ENCODE measurements around the gene LTBP4.
"Not testable (repeated sequence)": the region's sequence is repeated elsewhere in the genome, so short reads cannot be mapped to it uniquely, and the experiment has no call there.

LTBP4 gene

DNA sequence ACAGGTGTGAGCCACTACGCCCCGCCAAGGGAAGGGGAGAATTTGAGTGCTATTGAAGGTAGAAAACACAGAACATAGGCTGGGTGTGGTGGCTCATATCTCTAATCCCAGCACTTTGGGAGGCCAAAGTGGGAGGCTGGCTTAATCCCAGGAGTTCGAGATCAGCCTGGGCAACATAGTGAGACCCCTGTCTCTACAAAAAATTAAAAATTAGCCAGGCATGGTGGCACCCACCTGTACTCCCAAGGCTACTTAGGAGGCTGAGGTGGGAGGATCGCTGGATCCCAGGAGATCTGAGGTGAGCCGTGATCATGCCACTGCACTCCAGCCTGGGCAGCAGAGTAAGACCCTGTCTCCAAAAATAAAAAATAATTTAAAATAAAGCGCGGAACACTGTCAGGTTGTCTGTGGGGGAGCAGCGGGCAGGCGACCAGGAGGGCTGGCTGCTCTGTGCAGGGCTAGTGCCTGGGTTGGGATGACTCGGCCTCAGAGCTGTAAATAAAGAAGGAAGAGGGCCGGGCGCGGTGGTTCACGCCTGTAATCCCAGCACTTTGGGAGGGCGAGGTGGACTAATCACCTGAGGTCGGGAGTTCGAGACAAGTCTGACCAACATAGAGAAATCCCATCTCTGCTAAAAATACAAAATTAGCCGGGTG is 41.0 kb downstream of the LTBP4 start:
- Mint-ChIP-seq H3K27ac (no peak overlapping the region), H3K36me3 (no peaks in the 10 kb centered on the region), H3K4me1 (no peaks in the 10 kb centered on the region), H3K9me3 (no peaks in the 10 kb centered on the region), H3K4me3 (no peak overlapping the region)
- DNase-seq (ENCODE audit: low spot score in 2 of 2) (no peak), ATAC-seq (no peak)

DNA sequence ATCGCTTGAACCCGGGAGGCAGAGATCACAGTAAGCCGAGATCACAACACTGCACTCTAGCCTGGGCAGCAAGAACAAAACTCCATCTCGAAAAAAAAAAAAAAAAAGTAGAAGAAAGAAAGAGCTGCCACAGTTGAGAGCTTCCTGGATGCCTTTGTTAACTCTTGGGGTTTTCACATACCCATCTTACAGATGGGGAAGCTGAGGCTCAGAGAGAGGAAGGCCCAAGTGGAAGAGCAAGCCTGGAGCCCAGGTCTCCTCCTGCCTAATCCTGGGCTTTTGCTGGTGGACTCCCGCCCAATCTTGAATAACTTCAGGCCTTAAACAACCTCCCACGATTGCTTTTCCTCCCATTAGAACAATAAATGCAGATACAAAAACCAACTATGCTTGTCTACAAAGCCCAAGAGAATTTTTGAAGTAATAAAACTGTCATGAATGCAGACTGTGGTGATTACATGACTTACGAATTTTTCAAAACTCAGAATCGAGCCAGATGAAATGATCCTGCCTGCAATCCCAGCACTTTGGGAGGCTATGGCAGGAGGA is 41.7 kb downstream of the LTBP4 start:
- no peak overlapping the region for H3K27ac Mint-ChIP-seq
- H3K4me3 Mint-ChIP-seq = no peak overlapping the region
- no peaks in the 10 kb centered on the region for H3K36me3 Mint-ChIP-seq
- DNase-seq (ENCODE audit: low spot score in 2 of 2) (no peak), ATAC-seq (no peak)
- H3K4me1 Mint-ChIP-seq = no peaks in the 10 kb centered on the region
- no peaks in the 10 kb centered on the region for H3K9me3 Mint-ChIP-seq

DNA sequence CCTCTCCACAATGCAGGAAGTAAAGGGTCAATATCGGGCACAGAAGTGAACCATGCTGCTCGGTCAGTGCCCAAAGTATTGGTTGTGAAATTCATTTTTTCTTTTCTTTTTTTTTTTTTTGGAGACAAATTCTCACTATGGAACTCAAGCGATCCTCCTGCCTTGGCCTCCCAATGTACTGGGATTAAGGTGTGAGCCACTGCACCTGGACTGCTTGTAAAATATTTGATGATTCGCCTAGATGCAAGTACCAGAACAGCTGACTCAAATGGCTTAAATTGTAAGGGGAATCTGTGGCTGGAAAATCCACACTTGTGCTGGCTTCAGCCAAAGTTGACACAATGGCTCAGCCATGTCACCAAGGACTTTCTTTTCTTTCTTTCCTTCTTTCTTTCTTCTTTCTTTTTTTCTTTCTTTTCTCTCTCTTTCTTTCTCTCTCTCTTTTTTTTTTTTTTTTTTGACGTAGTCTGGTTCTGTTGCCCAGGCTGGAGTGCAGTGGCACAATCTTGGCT is 45.6 kb downstream of the LTBP4 start:
- DNase-seq (ENCODE audit: low spot score in 2 of 2) = no peak
- no peaks in the 10 kb centered on the region for H3K4me1 Mint-ChIP-seq

DNA sequence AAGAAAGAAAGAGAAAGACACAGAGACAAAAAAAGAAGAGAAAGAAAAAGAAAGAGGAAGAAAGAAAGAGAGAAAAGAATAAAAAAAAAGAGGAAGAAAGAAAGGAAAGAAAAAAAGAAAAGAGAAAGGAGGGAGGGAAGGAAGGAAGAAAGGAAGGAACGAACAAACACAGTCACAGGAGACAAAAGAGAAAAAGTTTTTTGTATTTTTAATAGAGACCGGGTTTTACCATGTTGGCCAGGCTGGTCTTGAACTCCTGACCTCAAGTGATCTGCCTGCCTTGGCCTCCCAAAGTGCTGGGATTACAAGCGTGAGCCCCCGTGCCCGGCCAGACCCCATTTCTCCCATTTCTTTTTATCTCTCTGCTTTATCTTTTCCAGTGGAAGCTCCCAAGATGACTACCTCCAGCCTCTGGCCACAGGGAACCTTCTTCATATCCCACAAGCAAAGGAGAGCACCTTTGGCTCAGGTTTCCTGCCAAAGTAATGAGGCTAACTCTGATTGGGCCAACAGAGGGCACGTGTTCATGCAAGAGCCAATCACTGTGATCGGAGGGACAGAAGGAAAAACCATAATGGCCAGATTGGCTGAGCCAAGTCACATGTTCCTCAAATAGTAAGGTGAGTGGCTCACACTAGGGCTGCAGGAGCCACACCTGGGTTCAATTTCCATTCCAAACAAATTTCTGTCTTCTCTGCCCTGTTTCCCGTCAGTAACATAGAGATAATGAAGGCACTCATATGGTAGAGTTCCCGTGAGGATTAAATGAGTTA is 48.9 kb downstream of the LTBP4 start:
- not testable (repeated sequence) for ATAC-seq; H3K36me3 Mint-ChIP-seq; DNase-seq (ENCODE audit: low spot score in 2 of 2); H3K4me3 Mint-ChIP-seq; H3K27ac Mint-ChIP-seq; H3K4me1 Mint-ChIP-seq; H3K9me3 Mint-ChIP-seq

More for the DNA sequence above, 45.6 kb downstream of the LTBP4 start:
- H3K36me3 Mint-ChIP-seq = no peaks in the 10 kb centered on the region
- H3K9me3 Mint-ChIP-seq = no peaks in the 10 kb centered on the region
- no peak for ATAC-seq
- H3K4me3 Mint-ChIP-seq = no peak overlapping the region
- H3K27ac Mint-ChIP-seq = no peak overlapping the region

DNA sequence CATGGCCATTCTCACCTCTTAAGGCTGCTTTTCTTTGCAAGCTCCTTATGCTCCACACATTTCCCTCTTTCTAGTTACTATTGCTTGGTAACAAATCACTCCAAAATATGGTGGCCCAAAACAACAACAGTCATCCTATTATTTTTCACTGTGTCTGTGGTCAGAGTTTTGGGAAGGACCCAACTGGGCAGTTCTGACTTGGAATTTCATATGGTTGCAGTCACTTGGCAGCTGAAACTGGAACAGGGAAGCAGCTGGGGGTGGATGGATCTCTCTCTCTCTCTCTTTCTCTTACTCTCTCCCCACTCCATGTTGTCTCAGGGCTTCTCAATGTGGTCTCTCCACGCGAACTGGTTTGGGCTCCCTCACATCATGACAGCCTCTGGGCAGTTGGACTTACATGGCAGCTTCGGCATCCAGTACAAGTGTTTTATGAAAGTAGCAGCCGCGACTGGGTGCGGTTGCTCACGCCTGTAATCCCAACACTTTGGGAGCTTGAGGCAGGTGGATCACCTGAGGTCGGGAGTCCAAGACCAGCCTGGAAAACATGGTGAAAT is 49.7 kb downstream of the LTBP4 start:
- H3K9me3 Mint-ChIP-seq = no peaks in the 10 kb centered on the region

DNA sequence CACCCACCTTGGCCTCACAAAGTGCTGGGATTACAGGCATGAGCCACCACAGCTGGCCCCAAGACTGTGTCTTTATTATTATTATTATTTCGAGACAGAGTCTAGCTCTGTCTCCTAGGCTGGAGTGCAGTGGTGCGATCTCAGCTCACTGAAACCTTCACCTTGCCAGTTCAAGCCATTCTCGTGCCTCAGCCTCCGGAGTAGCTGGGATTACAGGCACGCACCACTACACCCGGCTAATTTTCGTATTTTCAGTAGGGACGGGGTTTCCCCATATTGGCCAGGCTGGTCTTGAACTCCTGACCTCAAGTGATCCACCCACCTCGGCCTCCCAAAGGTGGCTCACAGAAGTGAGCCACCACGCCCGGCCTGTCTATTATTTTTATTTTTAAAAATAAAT is 51.1 kb downstream of the LTBP4 start:
- not testable (repeated sequence) for H3K27ac Mint-ChIP-seq; DNase-seq (ENCODE audit: low spot score in 2 of 2); H3K4me3 Mint-ChIP-seq; H3K4me1 Mint-ChIP-seq; H3K36me3 Mint-ChIP-seq; ATAC-seq; H3K9me3 Mint-ChIP-seq

More for the DNA sequence above, 49.7 kb downstream of the LTBP4 start:
- Mint-ChIP-seq H3K4me1 (no peaks in the 10 kb centered on the region), H3K4me3 (no peak overlapping the region), H3K27ac (no peak overlapping the region), H3K36me3 (no peaks in the 10 kb centered on the region)
- no peak for DNase-seq (ENCODE audit: low spot score in 2 of 2)
- ATAC-seq = no peak

DNA sequence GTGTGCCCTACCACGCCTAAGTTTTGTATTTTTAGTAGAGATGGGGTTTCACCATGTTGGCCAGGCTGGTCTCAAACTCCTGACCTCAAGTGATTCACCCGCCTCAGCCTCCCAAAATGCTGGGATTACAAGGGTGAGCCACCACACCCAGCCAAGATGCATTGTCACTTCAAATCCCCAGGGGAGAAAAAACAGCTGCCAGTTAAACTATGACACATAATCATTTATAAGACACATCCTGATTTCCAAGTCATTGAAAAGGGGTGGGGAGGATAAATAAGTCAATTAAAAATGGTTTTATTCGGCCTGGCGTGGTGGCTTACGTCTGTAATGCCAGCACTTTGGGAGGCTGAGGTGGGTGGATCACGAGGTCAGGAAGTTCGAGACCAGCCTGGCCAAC is 54.5 kb downstream of the LTBP4 start:
- not testable (repeated sequence) for H3K4me1 Mint-ChIP-seq; H3K36me3 Mint-ChIP-seq; DNase-seq (ENCODE audit: low spot score in 2 of 2); ATAC-seq; H3K27ac Mint-ChIP-seq; H3K9me3 Mint-ChIP-seq; H3K4me3 Mint-ChIP-seq

DNA sequence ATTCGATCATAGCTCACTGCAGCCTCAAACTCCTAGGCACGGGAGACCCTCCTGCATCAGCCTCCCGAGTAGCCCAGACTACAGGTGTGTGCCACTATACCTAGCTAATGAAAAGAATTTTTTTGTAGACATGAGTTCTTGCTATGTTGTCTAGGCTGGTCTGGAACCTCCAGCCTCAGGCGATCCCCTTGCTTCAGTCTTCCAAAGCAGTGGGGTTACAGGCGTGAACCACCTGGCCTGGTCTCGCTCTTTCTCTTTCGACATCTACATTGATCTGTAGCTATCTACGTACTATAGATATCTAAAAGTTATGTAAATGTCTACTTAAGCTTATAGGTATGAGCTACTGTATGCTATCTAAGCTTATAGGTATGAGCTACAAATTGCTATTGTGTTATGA is 56.9 kb downstream of the LTBP4 start:
- no peak overlapping the region for H3K4me3 Mint-ChIP-seq
- H3K9me3 Mint-ChIP-seq = no peaks in the 10 kb centered on the region
- H3K36me3 Mint-ChIP-seq = peaks cover 5% of the 10 kb centered on the region
- H3K4me1 Mint-ChIP-seq = peaks cover 6% of the 10 kb centered on the region
- no peak overlapping the region for H3K27ac Mint-ChIP-seq
- ATAC-seq (no peak), DNase-seq (ENCODE audit: low spot score in 2 of 2) (no peak)

DNA sequence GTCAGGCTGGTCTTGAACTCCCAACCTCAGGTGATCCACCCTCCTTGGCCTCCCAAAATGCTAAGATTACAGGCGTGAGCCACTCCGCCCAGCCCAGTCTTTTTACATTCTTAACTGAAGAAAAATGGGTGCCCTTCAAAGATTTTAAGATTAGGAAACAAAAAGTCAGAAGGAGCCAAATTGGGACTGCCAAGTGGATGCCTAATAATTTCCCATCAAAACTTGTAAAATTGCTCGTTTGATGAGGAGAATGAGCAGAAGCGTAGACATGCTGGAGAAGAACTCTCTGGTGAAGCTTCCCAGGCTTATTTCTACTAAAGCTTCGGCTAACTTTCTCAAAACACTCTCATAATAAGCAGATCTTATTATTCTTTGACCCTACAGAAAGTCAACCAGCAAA is 57.9 kb downstream of the LTBP4 start:
- Mint-ChIP-seq H3K27ac (no peak overlapping the region), H3K4me3 (no peak overlapping the region), H3K4me1 (peaks cover 16% of the 10 kb centered on the region), H3K36me3 (peaks cover 13% of the 10 kb centered on the region), H3K9me3 (no peaks in the 10 kb centered on the region)
- DNase-seq (ENCODE audit: low spot score in 2 of 2) = no peak
- no peak for ATAC-seq

DNA sequence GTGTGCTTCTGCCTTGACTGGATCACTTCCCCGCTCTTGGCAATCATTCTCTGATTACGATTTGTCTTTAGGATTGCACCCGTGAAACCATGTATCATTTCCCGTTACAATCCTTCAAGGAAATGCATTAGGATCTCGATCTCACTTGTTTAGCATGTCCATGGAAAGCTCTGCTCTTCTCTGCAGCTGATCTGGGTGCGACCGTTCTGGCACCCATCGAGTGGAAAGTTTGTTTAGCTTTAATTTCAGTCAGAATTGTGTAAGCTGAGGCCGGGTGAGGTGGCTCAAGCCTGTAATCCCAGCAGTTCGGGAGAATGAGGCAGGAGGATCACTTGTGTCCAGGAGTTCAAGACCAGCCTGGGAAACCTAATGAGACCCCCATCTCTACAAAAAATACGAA is 58.4 kb downstream of the LTBP4 start:
- DNase-seq (ENCODE audit: low spot score in 2 of 2) = no peak
- no peaks in the 10 kb centered on the region for H3K9me3 Mint-ChIP-seq
- peaks cover 15% of the 10 kb centered on the region for H3K36me3 Mint-ChIP-seq
- no peak for ATAC-seq
- no peak overlapping the region for H3K4me3 Mint-ChIP-seq
- H3K27ac Mint-ChIP-seq = no peak overlapping the region
- peaks cover 17% of the 10 kb centered on the region for H3K4me1 Mint-ChIP-seq

DNA sequence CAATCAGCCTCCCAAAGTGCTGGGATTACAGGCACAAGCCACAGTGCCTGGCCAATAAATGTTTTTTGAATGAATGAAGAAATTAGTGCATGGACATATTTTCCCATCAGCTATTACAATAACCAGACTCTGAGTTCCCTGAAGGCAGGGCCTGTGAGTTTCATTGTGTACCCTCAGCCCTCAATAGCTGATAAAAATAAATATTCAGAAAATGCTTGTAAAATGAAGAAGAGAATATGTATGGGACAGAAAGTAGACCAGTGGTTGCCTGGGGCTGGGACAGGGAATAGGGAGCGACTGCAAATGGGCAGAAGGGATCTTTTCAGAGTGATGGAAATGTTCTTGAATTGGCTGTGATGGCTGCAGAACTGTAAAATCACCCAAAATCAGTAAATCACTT is 60.4 kb downstream of the LTBP4 start:
- no peak for DNase-seq (ENCODE audit: low spot score in 2 of 2)
- no peak for ATAC-seq
- peak overlapping the region; percentile 17 for H3K4me3 Mint-ChIP-seq
- peaks cover 15% of the 10 kb centered on the region for H3K36me3 Mint-ChIP-seq
- peak overlapping the region; percentile 88 for H3K27ac Mint-ChIP-seq
- peaks cover 22% of the 10 kb centered on the region for H3K4me1 Mint-ChIP-seq
- no peaks in the 10 kb centered on the region for H3K9me3 Mint-ChIP-seq

DNA sequence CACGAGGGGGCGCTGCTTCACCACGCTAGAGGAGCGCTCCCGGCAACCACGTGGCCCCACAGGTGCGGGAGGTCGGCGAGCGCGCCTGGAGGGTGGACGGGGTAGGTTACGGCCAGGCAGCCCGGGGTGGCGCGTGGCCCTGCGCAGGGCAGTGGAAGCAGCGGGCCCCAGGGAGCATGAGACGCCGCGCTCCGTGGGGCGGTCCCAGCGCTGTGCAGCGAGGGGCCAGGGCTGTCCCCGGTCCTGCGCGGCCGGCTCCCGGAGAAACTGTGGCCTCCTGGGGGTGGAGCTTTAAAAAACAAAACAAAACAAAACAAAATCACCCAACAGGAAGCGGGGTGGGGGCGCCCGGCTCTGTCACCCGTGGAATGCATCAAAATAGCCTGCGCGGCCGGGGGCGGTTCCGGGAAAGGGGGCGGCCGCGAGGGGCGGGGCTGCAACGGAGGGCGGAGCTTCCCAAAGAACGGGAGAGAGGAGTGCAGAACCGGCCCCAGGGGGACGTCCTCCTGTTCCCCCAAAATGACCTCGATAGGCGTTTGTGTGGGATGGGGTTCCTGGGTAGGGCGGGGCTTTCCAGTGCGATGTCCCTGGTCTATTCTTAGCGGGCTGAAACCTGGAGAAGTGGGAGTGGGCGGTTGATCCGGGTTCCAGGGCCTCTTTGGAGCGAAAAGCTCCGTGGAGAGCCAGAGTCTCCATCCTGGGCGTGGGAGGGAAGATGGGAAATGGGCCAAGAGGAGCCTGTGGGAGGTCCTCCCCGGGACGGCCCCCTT is 61.9 kb downstream of the LTBP4 start:
- DNase-seq (ENCODE audit: low spot score in 2 of 2) (peak; percentile 97 to 98), ATAC-seq (peak; percentile 91)
- peaks cover 15% of the 10 kb centered on the region for H3K36me3 Mint-ChIP-seq
- H3K27ac Mint-ChIP-seq = peak overlapping the region; percentile 88
- peaks cover 27% of the 10 kb centered on the region for H3K4me1 Mint-ChIP-seq
- H3K4me3 Mint-ChIP-seq = peak overlapping the region; percentile 77
- H3K9me3 Mint-ChIP-seq = no peaks in the 10 kb centered on the region

DNA sequence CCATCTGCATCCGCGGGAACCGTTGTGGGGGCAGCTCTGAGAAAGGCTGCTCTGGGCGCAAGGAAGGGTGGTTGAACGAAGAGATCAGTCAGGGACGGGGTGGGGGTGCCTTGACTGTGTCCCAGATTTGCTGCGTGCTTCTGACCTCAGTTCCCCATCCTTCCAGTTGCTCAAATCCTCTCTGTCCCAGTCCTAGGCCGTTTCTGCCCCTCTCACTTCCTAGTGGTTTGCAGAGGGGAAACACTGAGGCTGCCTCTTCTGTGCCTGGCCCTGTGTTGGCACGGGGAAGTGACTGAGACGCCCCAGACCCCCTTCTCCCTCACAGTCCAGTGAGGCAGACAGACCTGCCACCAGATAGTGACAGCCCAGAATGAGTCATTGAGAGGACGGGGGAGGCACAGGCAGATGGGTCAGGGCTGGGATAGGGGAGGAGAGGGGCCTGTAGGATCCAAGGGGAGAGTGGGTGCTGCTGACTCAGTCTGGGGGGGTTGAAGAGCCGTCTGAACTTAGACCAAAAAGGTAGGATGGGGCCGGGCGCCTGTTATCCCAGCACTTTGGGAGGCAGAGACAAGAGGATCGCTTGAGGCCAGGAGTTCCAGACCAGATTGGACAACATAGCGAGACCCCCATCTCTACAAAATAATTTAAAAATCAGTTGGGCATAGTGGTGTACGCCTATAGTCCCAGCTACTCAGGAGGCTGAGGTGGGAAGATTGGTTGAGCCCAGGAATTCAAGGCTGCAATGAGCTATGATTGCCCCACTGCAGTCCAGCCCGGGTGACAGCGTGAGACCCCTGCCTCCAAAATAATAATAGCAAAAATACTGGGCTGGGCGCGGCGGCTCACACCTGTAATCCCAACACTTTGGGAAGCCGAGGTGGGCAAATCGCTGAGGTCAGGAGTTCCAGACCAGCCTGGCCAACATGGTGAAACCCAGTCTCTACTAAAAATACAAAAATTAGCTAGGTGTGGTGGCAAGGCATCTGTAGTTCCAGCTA is 62.8 kb downstream of the LTBP4 start:
- H3K4me1 Mint-ChIP-seq = peaks cover 27% of the 10 kb centered on the region
- peaks cover 15% of the 10 kb centered on the region for H3K36me3 Mint-ChIP-seq
- ATAC-seq = peak; percentile 3
- H3K9me3 Mint-ChIP-seq = no peaks in the 10 kb centered on the region
- H3K4me3 Mint-ChIP-seq = peak overlapping the region; percentile 77
- DNase-seq (ENCODE audit: low spot score in 2 of 2) = no peak
- peak overlapping the region; percentile 88 for H3K27ac Mint-ChIP-seq

DNA sequence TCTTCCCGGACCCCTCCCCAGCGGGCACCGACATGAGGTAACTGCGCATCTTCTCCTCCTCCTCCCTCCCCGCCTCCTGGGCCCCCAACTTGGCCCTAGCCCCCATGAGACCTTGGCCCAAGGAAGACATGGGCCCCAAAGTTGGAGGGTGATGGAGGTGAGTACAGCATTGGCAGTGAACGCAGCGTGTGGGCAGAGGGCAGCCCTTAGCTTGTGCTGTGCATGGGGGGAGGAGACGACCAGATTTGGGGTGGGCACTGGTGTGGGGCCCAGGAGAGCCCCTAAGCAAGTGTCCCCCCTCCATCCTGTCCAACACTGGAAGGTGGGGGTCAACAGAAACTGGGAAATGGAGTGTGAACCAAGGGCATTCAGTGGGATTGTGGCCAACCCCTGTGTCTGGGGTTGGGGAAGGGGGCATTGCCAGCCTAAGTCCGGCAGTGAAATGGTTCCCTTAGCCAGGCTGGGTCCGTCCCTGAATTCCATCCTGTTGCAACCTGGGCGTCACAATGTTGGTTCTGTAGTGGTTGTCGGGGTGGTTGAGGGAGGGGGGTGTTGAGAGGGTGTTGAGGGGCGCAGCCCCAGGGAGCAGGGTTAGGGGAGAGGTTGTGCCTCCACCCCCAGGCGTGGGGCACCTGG is 65.8 kb downstream of the LTBP4 start:
- no peak overlapping the region for H3K4me3 Mint-ChIP-seq
- peaks cover 27% of the 10 kb centered on the region for H3K4me1 Mint-ChIP-seq
- H3K27ac Mint-ChIP-seq = peak overlapping the region; percentile 50
- ATAC-seq (no peak), DNase-seq (ENCODE audit: low spot score in 2 of 2) (no peak)
- H3K9me3 Mint-ChIP-seq = no peaks in the 10 kb centered on the region
- H3K36me3 Mint-ChIP-seq = peaks cover 26% of the 10 kb centered on the region
